Prostate gland (tissue), 2 donors: ENCODE results near the gene CTPS1.

Experiments used
- CTCF ChIP-seq, 4 experiments: fragments of 200-600 bp in 2 of 4; fragments of 450-650 bp in 2 of 4; sonication (generic) in 2 of 4; IDR thresholded peaks; 1 replicate in 3 of 4; 2 replicates in 1 of 4; pipeline ENCODE4 v1.5.1; 2016 to 2019; ENCODE audit warnings: antibody characterized with exemption in 4 of 4, mild to moderate bottlenecking in 2 of 4, moderate library complexity in 2 of 4
- POLR2A ChIP-seq: fragments of 450-650 bp; IDR thresholded peaks from one replicate; pipeline ENCODE4 v1.6.1; 2016; ENCODE audit warnings: antibody characterized with exemption, mild to moderate bottlenecking

- TF ChIP-seq POLR2A (no peak), CTCF (IDR thresholded peaks at IDR 0.05) (no peak)
Observed at GRCh38 chr1:40931601-40932000, 47.9 kb upstream of the CTPS1 start.
